ENCODE results near the gene DENND1B.
A peak's percentile ranks its signal among the peaks of the same experiment; 100 is the strongest.

DENND1B gene

DNA sequence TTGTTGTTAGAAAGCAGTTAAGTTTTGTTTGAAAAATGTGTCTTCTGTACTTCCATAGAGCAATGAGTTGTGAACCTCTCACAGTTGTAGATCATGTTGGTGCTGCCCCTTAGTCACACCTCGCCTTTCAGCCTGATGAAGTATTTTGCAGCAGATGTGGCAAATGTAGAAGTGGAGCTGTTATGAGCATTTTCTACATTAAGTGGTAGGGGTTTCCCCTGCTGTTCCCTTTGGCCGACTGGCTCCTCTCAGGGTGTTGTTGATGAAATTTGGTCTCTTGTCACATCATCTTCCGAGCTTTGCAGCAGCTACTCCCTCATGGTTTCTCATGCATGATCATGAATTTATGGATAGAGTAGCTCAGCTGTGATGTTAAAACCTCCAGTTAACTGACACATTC, 33.6 kb upstream of the DENND1B start:
- in situ Hi-C loops (cut with MboI; ENCODE audit: low sequenced_read_pairs, unreplicated experiment): no loop called here
- DNase-seq (ENCODE audit: low spot score): no peak
- no peak for TF ChIP-seq CTCF (IDR thresholded peaks at IDR 0.05; ENCODE audit: borderline replicate concordance, control extremely low read depth, extremely low read depth, insufficient read depth, missing control alignments)

DNA sequence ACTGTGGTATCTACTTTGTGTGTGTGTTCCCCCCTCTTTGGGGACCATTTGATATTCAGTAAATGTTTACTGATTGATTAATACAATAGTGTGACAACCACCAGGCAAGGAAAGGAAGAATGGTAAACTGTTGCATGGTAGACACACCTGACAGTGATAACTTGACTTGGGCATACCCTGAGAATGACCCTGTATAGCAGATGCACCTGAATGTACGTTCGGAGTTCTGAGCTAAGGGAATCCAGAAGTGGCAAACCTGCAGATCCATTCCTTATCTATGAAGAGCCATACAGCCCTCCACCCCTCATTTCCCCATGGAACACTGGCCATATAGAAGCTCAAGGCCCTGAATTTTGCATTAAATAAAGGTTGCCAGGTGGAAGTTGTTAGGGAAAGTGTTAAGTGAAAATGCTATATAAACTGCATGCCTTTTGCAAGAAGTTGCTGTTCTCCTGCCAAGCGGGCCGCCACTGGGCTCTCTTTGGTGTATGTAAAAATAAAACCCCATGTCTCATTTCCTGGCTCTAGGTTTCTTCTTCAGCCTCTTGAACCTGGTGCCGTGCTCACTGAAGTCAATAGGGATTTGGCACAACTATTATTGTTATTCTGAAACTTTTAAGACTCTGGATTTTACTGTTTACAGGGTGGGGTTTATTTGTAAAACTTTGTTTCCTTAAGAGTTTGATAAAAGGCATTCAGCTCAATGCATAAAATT, 32.6 kb upstream of the DENND1B start:
- no peak for TF ChIP-seq CTCF (IDR thresholded peaks at IDR 0.05; ENCODE audit: borderline replicate concordance, control extremely low read depth, extremely low read depth, insufficient read depth, missing control alignments)
- DNase-seq (ENCODE audit: low spot score): no peak
- in situ Hi-C loops (cut with MboI; ENCODE audit: low sequenced_read_pairs, unreplicated experiment): no loop called here

DNA sequence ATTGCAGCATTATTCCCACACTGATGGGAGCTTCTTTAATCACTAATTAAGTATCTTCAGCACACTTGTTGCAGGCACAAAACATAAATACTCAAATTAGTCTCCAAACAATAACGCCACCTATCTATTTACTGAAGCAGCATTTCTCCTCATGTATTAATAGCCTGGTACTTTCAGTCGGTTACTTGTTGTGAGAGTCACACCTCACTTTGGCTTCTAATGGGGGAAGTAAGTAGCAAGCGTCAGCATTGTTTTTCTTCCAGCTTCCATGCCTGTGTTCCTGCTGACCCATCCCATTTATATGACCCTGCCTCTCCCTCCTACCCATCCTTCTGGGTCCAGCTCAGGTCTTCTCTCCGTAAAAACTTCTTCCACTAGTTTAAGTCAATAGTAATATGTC, 31.9 kb upstream of the DENND1B start:
- DNase-seq (ENCODE audit: low spot score): peak; percentile 36
- TF ChIP-seq CTCF (IDR thresholded peaks at IDR 0.05; ENCODE audit: borderline replicate concordance, control extremely low read depth, extremely low read depth, insufficient read depth, missing control alignments): no peak
- in situ Hi-C loops (cut with MboI; ENCODE audit: low sequenced_read_pairs, unreplicated experiment): no loop called here

- in situ Hi-C loops (cut with MboI; ENCODE audit: low sequenced_read_pairs, unreplicated experiment): no loop called here
- no peak for DNase-seq (ENCODE audit: low spot score)
- TF ChIP-seq CTCF (IDR thresholded peaks at IDR 0.05; ENCODE audit: borderline replicate concordance, control extremely low read depth, extremely low read depth, insufficient read depth, missing control alignments): no peak
These were observed 31.4 kb upstream of the DENND1B start for GRCh38 chr1:197806718-197807117.

DNA sequence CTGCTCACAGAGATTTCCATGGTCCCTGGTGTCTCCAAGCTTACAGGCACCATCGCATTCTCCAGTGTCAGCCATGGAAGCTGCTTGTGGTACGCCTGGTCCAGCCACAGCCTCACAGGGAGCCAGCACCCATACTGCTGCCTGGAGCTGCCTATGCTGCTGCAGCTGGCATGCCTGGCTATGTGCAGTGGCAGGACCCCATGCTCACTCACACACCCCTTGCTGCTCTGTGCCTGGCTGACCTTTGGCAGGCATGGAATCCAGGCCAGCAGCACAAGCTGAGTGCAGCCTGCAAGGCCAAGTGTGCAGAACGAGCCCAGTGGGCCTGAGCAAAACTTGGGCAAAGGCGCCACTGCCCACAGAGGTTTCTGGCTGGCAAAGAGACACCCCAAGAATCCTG, 26.4 kb upstream of the DENND1B start:
- in situ Hi-C loops (cut with MboI; ENCODE audit: low sequenced_read_pairs, unreplicated experiment): no loop called here
- no peak for DNase-seq (ENCODE audit: low spot score)
- TF ChIP-seq CTCF (IDR thresholded peaks at IDR 0.05; ENCODE audit: borderline replicate concordance, control extremely low read depth, extremely low read depth, insufficient read depth, missing control alignments): no peak

DNA sequence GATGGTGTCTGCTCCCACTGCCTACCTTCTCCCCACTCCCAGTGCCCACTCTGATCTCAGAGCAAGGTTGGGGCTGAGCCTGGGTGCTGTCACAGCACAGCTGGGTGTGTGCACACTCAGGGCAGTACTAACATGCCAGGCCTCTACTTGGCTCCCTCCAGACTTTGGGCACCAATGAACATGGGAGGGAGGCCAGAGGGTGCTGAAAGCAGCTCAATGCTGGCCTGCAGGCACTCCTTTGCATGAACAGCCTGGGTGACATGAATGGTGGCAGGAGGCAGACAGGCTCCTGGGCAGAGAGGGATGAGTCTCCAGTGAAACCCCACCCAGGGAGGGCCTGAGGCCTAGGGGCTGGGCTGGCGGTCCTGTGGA, 25.8 kb upstream of the DENND1B start:
- TF ChIP-seq CTCF (IDR thresholded peaks at IDR 0.05; ENCODE audit: borderline replicate concordance, control extremely low read depth, extremely low read depth, insufficient read depth, missing control alignments): no peak
- no peak for DNase-seq (ENCODE audit: low spot score)

More for the DNA sequence above, 25.8 kb upstream of the DENND1B start:
- in situ Hi-C loops (cut with MboI; ENCODE audit: low sequenced_read_pairs, unreplicated experiment): no loop called here

Measured in GM13976 (cell line).